ENCODE data around the gene KCNN3. TPM values are rescaled to one million over a fixed set of nuclear protein-coding genes. Genes with fewer than 3 reads are reported as not detected.

Gene KCNN3
- total and polyA plus RNA-seq, 2 of the 13 experiments (the other 11 are each of a cell fraction or from before 2014, with no cell fraction given), result not detected

DNA sequence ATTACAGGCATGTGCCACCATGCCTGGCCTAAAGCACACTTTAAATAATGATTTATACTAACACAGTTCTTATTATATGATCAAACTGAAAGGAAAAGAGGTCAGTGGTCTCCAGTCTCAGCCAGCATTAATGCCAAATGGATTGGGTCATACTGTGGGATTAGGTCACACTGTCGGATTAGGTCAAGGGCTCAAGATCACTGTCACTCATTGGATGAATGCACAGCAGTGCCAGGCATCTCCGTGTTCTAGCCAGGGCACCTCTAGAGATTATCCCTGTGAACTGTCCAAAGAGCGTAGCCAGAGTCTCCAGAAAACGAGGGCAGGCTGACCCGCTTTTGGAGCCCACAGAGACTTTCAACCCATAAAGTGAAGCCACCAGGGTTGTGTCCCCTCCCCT is 70.9 kb downstream of the KCNN3 start (continued):
- no peak for TF ChIP-seq CEBPB (IDR thresholded peaks at IDR 0.05; ENCODE audit: borderline replicate concordance, low read depth, low read length)
- TF ChIP-seq, protein P1, sequence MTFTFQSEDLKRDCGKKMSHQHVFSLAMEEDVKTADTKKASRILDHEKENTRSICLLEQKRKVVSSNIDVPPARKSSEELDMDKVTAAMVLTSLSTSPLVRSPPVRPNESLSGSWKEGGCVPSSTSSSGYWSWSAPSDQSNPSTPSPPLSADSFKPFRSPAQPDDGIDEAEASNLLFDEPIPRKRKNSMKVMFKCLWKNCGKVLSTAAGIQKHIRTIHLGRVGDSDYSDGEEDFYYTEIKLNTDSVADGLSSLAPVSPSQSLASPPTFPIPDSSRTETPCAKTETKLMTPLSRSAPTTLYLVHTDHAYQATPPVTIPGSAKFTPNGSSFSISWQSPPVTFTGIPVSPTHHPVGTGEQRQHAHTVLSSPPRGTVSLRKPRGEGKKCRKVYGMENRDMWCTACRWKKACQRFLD (CRISPR knock-in tag; IDR thresholded peaks at IDR 0.05; ENCODE audit: borderline replicate concordance), result no peak
- TF ChIP-seq ZSCAN12 (CRISPR knock-in tag; IDR thresholded peaks at IDR 0.05), result no peak
- TF ChIP-seq NFYC (CRISPR knock-in tag; IDR thresholded peaks at IDR 0.05), result no peak
- TF ChIP-seq PHF8 (CRISPR knock-in tag; IDR thresholded peaks at IDR 0.05), result no peak
- no peak for TF ChIP-seq KLF13 (CRISPR knock-in tag; IDR thresholded peaks at IDR 0.05)
- TF ChIP-seq HOXD1 (CRISPR knock-in tag; IDR thresholded peaks at IDR 0.05), result no peak
- no peak for TF ChIP-seq AGO1 (IDR thresholded peaks at IDR 0.05; ENCODE audit: low read depth, low read length, poor library complexity, severe bottlenecking)
- TF ChIP-seq, protein P2, sequence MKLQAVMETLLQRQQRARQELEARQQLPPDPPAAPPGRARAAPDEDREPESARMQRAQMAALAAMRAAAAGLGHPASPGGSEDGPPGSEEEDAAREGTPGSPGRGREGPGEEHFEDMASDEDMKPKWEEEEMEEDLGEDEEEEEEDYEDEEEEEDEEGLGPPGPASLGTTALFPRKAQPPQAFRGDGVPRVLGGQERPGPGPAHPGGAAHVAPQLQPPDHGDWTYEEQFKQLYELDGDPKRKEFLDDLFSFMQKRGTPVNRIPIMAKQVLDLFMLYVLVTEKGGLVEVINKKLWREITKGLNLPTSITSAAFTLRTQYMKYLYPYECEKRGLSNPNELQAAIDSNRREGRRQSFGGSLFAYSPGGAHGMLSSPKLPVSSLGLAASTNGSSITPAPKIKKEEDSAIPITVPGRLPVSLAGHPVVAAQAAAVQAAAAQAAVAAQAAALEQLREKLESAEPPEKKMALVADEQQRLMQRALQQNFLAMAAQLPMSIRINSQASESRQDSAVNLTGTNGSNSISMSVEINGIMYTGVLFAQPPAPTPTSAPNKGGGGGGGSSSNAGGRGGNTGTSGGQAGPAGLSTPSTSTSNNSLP (IDR thresholded peaks at IDR 0.05; ENCODE audit: low read depth, low read length), result no peak
- TF ChIP-seq SATB2 (CRISPR knock-in tag; IDR thresholded peaks at IDR 0.05), result no peak
- no peak for TF ChIP-seq MAX (IDR thresholded peaks at IDR 0.05)
- TF ChIP-seq KDM5A (IDR thresholded peaks at IDR 0.05; ENCODE audit: borderline replicate concordance, low read length), result no peak

Data from HepG2 (cell line).